Stomach (tissue), 9 donors: ENCODE measurements around the gene ARHGAP28. TPM values are rescaled to one million over a fixed set of nuclear protein-coding genes. Genes with fewer than 3 reads are reported as not detected.
A peak's percentile ranks its signal among the peaks of the same experiment; 100 is the strongest.

Source experiments
- DNase-seq, 2 donors: peaks; one replicate each; pipeline versions ENCODE4 v3.0.0 to v3.0.0-alpha.2; 2013 to 2019
- H3K27ac ChIP-seq, 5 donors: fragments of 200-600 bp in 4 of 5; sonication (generic) in 4 of 5; one replicate each; pipeline ENCODE4 v1.5.1; 2013 to 2019; ENCODE audit warnings: mild to moderate bottlenecking in 1 of 5, moderate library complexity in 1 of 5
- H3K27me3 ChIP-seq, 3 donors: fragments of 200-600 bp; sonication (generic); one replicate each; pipeline ENCODE4 v1.5.1; 2017 to 2019; ENCODE audit warnings: mixed run types in 1 of 3
- H3K36me3 ChIP-seq, 4 donors: fragments of 200-600 bp; sonication (generic); 1 replicate in 3 of 4; 2 replicates in 1 of 4; pipeline ENCODE4 v1.5.1; 2016 to 2019
- H3K4me1 ChIP-seq, 4 donors: fragments of 200-600 bp; sonication (generic); one replicate each; pipeline ENCODE4 v1.5.1; 2016 to 2019
- H3K4me3 ChIP-seq, 4 donors: fragments of 200-600 bp; sonication (generic) in 3 of 4; one replicate each; pipeline ENCODE4 v1.5.1; 2016 to 2019; ENCODE audit warnings: mild to moderate bottlenecking in 1 of 4
- H3K9me3 ChIP-seq, 4 donors: fragments of 200-600 bp; sonication (generic); one replicate each; pipeline ENCODE4 v1.5.1; 2016 to 2019
- EP300 ChIP-seq: sonication (generic); formaldehyde crosslinking; IDR thresholded peaks from one replicate; pipeline ENCODE4 v1.6.1; 2017; ENCODE audit warnings: antibody characterized with exemption
- POLR2A ChIP-seq, 4 donors: fragments of 450-650 bp; IDR thresholded peaks; one replicate each; pipeline ENCODE4 v1.6.1; 2016; ENCODE audit warnings: antibody characterized with exemption in 4 of 4, control low read depth in 2 of 4, mild to moderate bottlenecking in 1 of 4, moderate library complexity in 1 of 4
- POLR2AphosphoS5 ChIP-seq, 3 donors: sonication (generic); formaldehyde crosslinking; IDR thresholded peaks; one replicate each; pipeline ENCODE4 v1.6.1; 2016; ENCODE audit warnings: antibody characterized with exemption in 3 of 3
- whole genome bisulfite sequencing, 5 donors: extraction: QIAGEN DNeasy Blood & Tissue Kit in 3 of 5; methylation state at CpG; one replicate each; pipeline versions ENCODE4 v1.1.5 to v1.1.7; 2013 to 2018; 5-methylcytosine and 5-hydroxymethylcytosine counted together
- intact Hi-C: fragments of 100-400 bp; cut with DNase I; formaldehyde crosslinking; loops from one replicate; pipeline ENCODE4 v1.15.1; 2023; ENCODE audit warnings: low total_unique reads
- polyA plus RNA-seq, 3 donors: library from polyadenylated mRNA; stranded (reverse); fragments of 200-250 nt; gene quantifications; one replicate each; pipeline ENCODE4 v1.2.3, GENCODE V29; 2013
- total RNA-seq, 5 donors: library from RNA; depleted of rRNA; stranded (reverse); fragments of >200 nt; gene quantifications; one replicate each; pipeline versions ENCODE4 v1.1.0 to v1.2.3, GENCODE V29; 2014 to 2016
- TF ChIP-seq, protein P1 (sequence below), 7 experiments: fragments of 450-650 bp in 4 of 7; fragments of 200-600 bp in 3 of 7; sonication (generic) in 3 of 7; IDR thresholded peaks; one replicate each; pipeline ENCODE4 v1.5.1; 2016 to 2019; ENCODE audit warnings: antibody characterized with exemption in 7 of 7, control low read depth in 2 of 7, mild to moderate bottlenecking in 1 of 7
- donor health status: healthy with polysubstance abuse.
- donor health status: Bipolar disorder and iron deficiency.
- donor health status: healthy.

ARHGAP28 gene
- total and polyA plus RNA-seq, 8 donors: 0.73 to 33.8 (median 3.6) TPM

DNA sequence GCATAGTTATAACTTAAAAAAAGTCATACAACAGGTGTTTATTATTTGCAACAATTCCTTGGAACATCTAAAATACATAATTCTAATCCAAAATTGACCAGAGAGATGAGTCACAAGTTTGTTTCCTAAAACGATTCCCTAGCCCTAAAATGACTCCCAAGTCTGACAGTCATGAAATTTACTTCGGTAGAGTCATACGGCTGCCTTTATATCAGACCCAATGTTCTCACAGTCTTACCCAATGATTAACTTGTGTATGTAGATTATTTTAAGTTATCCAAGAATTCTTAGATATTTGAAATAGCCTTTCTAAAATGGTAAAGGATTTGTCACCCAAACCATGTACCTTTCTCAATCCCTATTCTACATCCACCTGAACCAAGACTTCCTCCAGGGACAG lies 213.2 kb downstream of the ARHGAP28 start:
- no peaks in the 10 kb centered on the region for H3K27me3 ChIP-seq
- WGBS, 5 donors: 33 to 62% (median 47%) methylated on average over 3 of the region's 3 CpGs
- H3K4me1 ChIP-seq: peaks cover 0 to 17% (median 5%) of the 10 kb centered on the region in 4 donors
- no peak overlapping the region for H3K4me3 ChIP-seq
- intact Hi-C loops: no loop called here
- H3K27ac ChIP-seq: peak overlapping the region; percentile 4 to 78 (median 29)
- DNase-seq: no peak
- H3K9me3 ChIP-seq: no peaks in the 10 kb centered on the region
- H3K36me3 ChIP-seq: no peaks in the 10 kb centered on the region
- TF ChIP-seq POLR2A (IDR thresholded peaks at IDR 0.05) (no peak), EP300 (no peak), POLR2AphosphoS5 (IDR thresholded peaks at IDR 0.05) (no peak)
- TF ChIP-seq, protein P1, sequence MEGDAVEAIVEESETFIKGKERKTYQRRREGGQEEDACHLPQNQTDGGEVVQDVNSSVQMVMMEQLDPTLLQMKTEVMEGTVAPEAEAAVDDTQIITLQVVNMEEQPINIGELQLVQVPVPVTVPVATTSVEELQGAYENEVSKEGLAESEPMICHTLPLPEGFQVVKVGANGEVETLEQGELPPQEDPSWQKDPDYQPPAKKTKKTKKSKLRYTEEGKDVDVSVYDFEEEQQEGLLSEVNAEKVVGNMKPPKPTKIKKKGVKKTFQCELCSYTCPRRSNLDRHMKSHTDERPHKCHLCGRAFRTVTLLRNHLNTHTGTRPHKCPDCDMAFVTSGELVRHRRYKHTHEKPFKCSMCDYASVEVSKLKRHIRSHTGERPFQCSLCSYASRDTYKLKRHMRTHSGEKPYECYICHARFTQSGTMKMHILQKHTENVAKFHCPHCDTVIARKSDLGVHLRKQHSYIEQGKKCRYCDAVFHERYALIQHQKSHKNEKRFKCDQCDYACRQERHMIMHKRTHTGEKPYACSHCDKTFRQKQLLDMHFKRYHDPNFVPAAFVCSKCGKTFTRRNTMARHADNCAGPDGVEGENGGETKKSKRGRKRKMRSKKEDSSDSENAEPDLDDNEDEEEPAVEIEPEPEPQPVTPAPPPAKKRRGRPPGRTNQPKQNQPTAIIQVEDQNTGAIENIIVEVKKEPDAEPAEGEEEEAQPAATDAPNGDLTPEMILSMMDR (IDR thresholded peaks at IDR 0.05): no peak

- WGBS, 5 donors: 26 to 54% (median 32%) methylated on average over 6 of the region's 6 CpGs
- TF ChIP-seq POLR2AphosphoS5 (IDR thresholded peaks at IDR 0.05) (peak in 1 of 3 donors; percentile 78), POLR2A (IDR thresholded peaks at IDR 0.05) (no peak)
- Histone ChIP-seq H3K4me1 (peaks cover 0 to 21% (median 6%) of the 10 kb centered on the region in 4 donors), H3K27me3 (no peaks in the 10 kb centered on the region), H3K9me3 (no peaks in the 10 kb centered on the region), H3K36me3 (no peaks in the 10 kb centered on the region), H3K4me3 (no peak overlapping the region), H3K27ac (peak overlapping the region; percentile 11 to 78 (median 45))
- intact Hi-C loops: no loop called here
- DNase-seq: peak; percentile 25 to 79
Measured at GRCh38 chr18:6943143-6943542, 213.6 kb downstream of the ARHGAP28 start.

GRCh38 chr18:6947338-6948030 lies 218.0 kb downstream of the ARHGAP28 start:
- no peaks in the 10 kb centered on the region for H3K27me3 ChIP-seq
- peak overlapping the region in 1 of 5 donors; percentile 49 for H3K27ac ChIP-seq
- H3K9me3 ChIP-seq: no peaks in the 10 kb centered on the region
- 31 to 65% (median 41%) methylated on average over 8 to 10 of the region's 10 CpGs for WGBS, 5 donors
- peaks cover 5 to 38% (median 6%) of the 10 kb centered on the region in 4 donors for H3K4me1 ChIP-seq
- no peaks in the 10 kb centered on the region for H3K36me3 ChIP-seq
- intact Hi-C loops: no loop called here
- H3K4me3 ChIP-seq: no peak overlapping the region
- no peak for TF ChIP-seq POLR2AphosphoS5 (IDR thresholded peaks at IDR 0.05)
- no peak for TF ChIP-seq POLR2A (IDR thresholded peaks at IDR 0.05)
- TF ChIP-seq, protein P1 (IDR thresholded peaks at IDR 0.05): no peak
- no peak for TF ChIP-seq EP300
- DNase-seq: no peak

- intact Hi-C loops: no loop called here
- 66 to 82% (median 72%) methylated on average over 16 of the region's 16 CpGs for WGBS, 5 donors
- H3K9me3 ChIP-seq: no peaks in the 10 kb centered on the region
- no peak for TF ChIP-seq POLR2AphosphoS5 (IDR thresholded peaks at IDR 0.05)
- no peak for TF ChIP-seq EP300
- TF ChIP-seq POLR2A (IDR thresholded peaks at IDR 0.05): no peak
- TF ChIP-seq, protein P1 (IDR thresholded peaks at IDR 0.05): no peak
- no peaks in the 10 kb centered on the region for H3K36me3 ChIP-seq
- peaks cover 5 to 37% (median 6%) of the 10 kb centered on the region in 4 donors for H3K4me1 ChIP-seq
- no peak for DNase-seq
- H3K4me3 ChIP-seq: no peak overlapping the region
- H3K27ac ChIP-seq: peak overlapping the region in 2 of 5 donors; percentile 39 to 52
- no peaks in the 10 kb centered on the region for H3K27me3 ChIP-seq
Measured at GRCh38 chr18:6948281-6949055, 219.0 kb downstream of the ARHGAP28 start.
